MM.1S (cell line): ENCODE measurements around the gene EFNA3.

Experiments
- DNase-seq: peaks from one replicate; pipeline ENCODE4 v3.0.0-alpha.2; 2015
- H2AFZ ChIP-seq: fragments of 300-600 bp; sonication (generic); 2 replicates; pipeline ENCODE4 v1.6.0; 2016; ENCODE audit warnings: antibody characterized with exemption, low read length
- H3F3A ChIP-seq: fragments of 300-600 bp; sonication (generic); 2 replicates; pipeline ENCODE4 v1.6.1; 2016; ENCODE audit warnings: mild to moderate bottlenecking, antibody characterized with exemption, low read length, moderate library complexity, mixed read lengths; ENCODE audit not compliant: insufficient read depth
- H3K27ac ChIP-seq: fragments of 300-600 bp; sonication (generic); 2 replicates; pipeline ENCODE4 v1.5.1; 2016; ENCODE audit warnings: mild to moderate bottlenecking, low read length
- H3K27me3 ChIP-seq: fragments of 300-600 bp; sonication (generic); replicated peaks from 2 replicates; pipeline ENCODE4 v1.6.0; 2016; ENCODE audit warnings: low read length; ENCODE audit not compliant: insufficient read depth
- H3K36me3 ChIP-seq: fragments of 300-600 bp; sonication (generic); replicated peaks from 2 replicates; pipeline ENCODE4 v1.6.1; 2016; ENCODE audit warnings: mild to moderate bottlenecking, low read length, mixed read lengths; ENCODE audit not compliant: insufficient read depth
- H3K4me1 ChIP-seq: fragments of 300-600 bp; sonication (generic); 2 replicates; pipeline ENCODE4 v1.6.1; 2016; ENCODE audit warnings: low read length, mixed read lengths
- H3K4me2 ChIP-seq: fragments of 300-600 bp; sonication (generic); 2 replicates; pipeline ENCODE4 v1.6.0; 2016; ENCODE audit warnings: low read depth, low read length
- H3K4me3 ChIP-seq: fragments of 300-600 bp; sonication (generic); 2 replicates; pipeline ENCODE4 v1.5.1; 2016; ENCODE audit warnings: low read length, mixed read lengths
- H3K79me2 ChIP-seq: fragments of 300-600 bp; sonication (generic); 2 replicates; pipeline ENCODE4 v1.6.1; 2016; ENCODE audit warnings: mixed run types, low read length, mixed read lengths
- H3K9ac ChIP-seq: fragments of 300-600 bp; sonication (generic); 2 replicates; pipeline ENCODE4 v1.6.1; 2016; ENCODE audit warnings: low read length, mixed read lengths
- H3K9me2 ChIP-seq: fragments of 300-600 bp; sonication (generic); replicated peaks from 2 replicates; pipeline ENCODE4 v1.6.1; 2016; ENCODE audit warnings: mild to moderate bottlenecking, low read length, mixed read lengths; ENCODE audit not compliant: insufficient read depth
- H3K9me3 ChIP-seq: fragments of 300-600 bp; sonication (generic); replicated peaks from 2 replicates; pipeline ENCODE4 v1.6.1; 2016; ENCODE audit warnings: mild to moderate bottlenecking, low read length, mixed read lengths; ENCODE audit not compliant: insufficient read depth
- H4K20me1 ChIP-seq: fragments of 300-600 bp; sonication (generic); 2 replicates; pipeline ENCODE4 v1.6.1; 2016; ENCODE audit warnings: mild to moderate bottlenecking, low read length, moderate library complexity, mixed read lengths; ENCODE audit not compliant: insufficient read depth
- EZH2 ChIP-seq: fragments of 300-600 bp; sonication (generic); optimal IDR thresholded peaks from 2 replicates; pipeline ENCODE3; 2017; ENCODE audit warnings: low read depth, mild to moderate bottlenecking, antibody characterized with exemption, low read length, mixed read lengths
- EZH2phosphoT487 ChIP-seq: fragments of 300-600 bp; sonication (generic); IDR thresholded peaks from 2 replicates; pipeline ENCODE4 v1.6.1; 2018; ENCODE audit warnings: antibody characterized with exemption, low read length
- TF ChIP-seq, protein P1 (sequence below): fragments of 300-600 bp; sonication (generic); IDR thresholded peaks from 2 replicates; pipeline ENCODE4 v1.5.1; 2016; ENCODE audit warnings: antibody characterized with exemption, low read length, mixed read lengths

Gene EFNA3

DNA sequence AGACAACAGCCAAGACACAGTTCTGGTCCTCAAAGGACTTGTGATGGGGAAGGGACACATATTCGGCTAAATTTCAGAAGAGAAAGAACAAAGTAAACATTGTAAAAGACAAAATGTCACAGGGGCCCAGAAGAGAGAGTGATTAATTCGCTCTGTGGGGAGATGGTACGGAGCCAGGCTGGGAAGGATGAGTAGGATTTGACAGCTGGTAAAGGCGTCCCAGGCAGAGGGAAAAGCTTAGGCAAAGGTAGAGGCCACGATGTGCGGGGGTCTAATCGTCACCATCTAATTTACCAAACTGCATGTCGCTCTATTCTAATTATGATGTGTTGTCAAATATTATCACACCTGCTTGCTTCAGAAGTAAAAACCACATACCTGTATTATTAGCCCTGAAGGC is 31.7 kb downstream of the EFNA3 start:
- DNase-seq, result no peak
- Histone ChIP-seq H3K9me3 (no peaks in the 10 kb centered on the region), H3K9ac (no peak overlapping the region), H3K9me2 (no peaks in the 10 kb centered on the region), H3K27me3 (peaks cover 13% of the 10 kb centered on the region), H3K4me3 (no peak overlapping the region), H3K4me1 (no peaks in the 10 kb centered on the region), H3K27ac (no peak overlapping the region), H3K4me2 (no peak overlapping the region), H3K79me2 (no peaks in the 10 kb centered on the region), H3F3A (no peaks in the 10 kb centered on the region), H3K36me3 (no peaks in the 10 kb centered on the region), H4K20me1 (no peaks in the 10 kb centered on the region), H2AFZ (no peak overlapping the region)
- TF ChIP-seq, protein P1, sequence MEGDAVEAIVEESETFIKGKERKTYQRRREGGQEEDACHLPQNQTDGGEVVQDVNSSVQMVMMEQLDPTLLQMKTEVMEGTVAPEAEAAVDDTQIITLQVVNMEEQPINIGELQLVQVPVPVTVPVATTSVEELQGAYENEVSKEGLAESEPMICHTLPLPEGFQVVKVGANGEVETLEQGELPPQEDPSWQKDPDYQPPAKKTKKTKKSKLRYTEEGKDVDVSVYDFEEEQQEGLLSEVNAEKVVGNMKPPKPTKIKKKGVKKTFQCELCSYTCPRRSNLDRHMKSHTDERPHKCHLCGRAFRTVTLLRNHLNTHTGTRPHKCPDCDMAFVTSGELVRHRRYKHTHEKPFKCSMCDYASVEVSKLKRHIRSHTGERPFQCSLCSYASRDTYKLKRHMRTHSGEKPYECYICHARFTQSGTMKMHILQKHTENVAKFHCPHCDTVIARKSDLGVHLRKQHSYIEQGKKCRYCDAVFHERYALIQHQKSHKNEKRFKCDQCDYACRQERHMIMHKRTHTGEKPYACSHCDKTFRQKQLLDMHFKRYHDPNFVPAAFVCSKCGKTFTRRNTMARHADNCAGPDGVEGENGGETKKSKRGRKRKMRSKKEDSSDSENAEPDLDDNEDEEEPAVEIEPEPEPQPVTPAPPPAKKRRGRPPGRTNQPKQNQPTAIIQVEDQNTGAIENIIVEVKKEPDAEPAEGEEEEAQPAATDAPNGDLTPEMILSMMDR, result no peak
- TF ChIP-seq EZH2phosphoT487 (no peak), EZH2 (no peak)

GRCh38 chr1:155110826-155111225 is 32.2 kb downstream of the EFNA3 start:
- H3K9me3 ChIP-seq, result no peaks in the 10 kb centered on the region
- no peaks in the 10 kb centered on the region for H3K79me2 ChIP-seq
- no peak overlapping the region for H2AFZ ChIP-seq
- no peak overlapping the region for H3K4me3 ChIP-seq
- no peaks in the 10 kb centered on the region for H3K36me3 ChIP-seq
- no peak overlapping the region for H3K27ac ChIP-seq
- H3K9ac ChIP-seq, result no peak overlapping the region
- H4K20me1 ChIP-seq, result no peaks in the 10 kb centered on the region
- H3K4me1 ChIP-seq, result no peaks in the 10 kb centered on the region
- H3K4me2 ChIP-seq, result no peak overlapping the region
- DNase-seq, result no peak
- no peaks in the 10 kb centered on the region for H3F3A ChIP-seq
- no peaks in the 10 kb centered on the region for H3K9me2 ChIP-seq
- TF ChIP-seq, protein P1, result no peak
- TF ChIP-seq EZH2 (no peak), EZH2phosphoT487 (no peak)
- H3K27me3 ChIP-seq, result peaks cover 9% of the 10 kb centered on the region

GRCh38 chr1:155113450-155113980 is 34.9 kb downstream of the EFNA3 start:
- H2AFZ ChIP-seq, result no peak overlapping the region

More at GRCh38 chr1:155113450-155113980, 34.9 kb downstream of the EFNA3 start:
- Histone ChIP-seq H3K79me2 (no peaks in the 10 kb centered on the region), H3K27me3 (peaks cover 22% of the 10 kb centered on the region), H4K20me1 (no peaks in the 10 kb centered on the region), H3K36me3 (no peaks in the 10 kb centered on the region), H3K4me1 (peaks cover 11% of the 10 kb centered on the region), H3K27ac (no peak overlapping the region), H3K9ac (no peak overlapping the region), H3K4me2 (no peak overlapping the region), H3F3A (peaks cover 10% of the 10 kb centered on the region; the same call in 1 of the 2 replicates), H3K4me3 (no peak overlapping the region), H3K9me2 (no peaks in the 10 kb centered on the region), H3K9me3 (no peaks in the 10 kb centered on the region)
- TF ChIP-seq EZH2 (no peak), EZH2phosphoT487 (no peak)
- TF ChIP-seq, protein P1, result no peak
- DNase-seq, result no peak
